ENCODE results near the gene MX2. TPM values are rescaled to one million over a fixed set of nuclear protein-coding genes. Genes with fewer than 3 reads are reported as not detected.

MX2 gene
- total and polyA plus RNA-seq, 10 of the 15 experiments (the other 5 are each of a cell fraction or from before 2014, with no cell fraction given), result 10.5 to 167 (median 46.1) TPM

DNA sequence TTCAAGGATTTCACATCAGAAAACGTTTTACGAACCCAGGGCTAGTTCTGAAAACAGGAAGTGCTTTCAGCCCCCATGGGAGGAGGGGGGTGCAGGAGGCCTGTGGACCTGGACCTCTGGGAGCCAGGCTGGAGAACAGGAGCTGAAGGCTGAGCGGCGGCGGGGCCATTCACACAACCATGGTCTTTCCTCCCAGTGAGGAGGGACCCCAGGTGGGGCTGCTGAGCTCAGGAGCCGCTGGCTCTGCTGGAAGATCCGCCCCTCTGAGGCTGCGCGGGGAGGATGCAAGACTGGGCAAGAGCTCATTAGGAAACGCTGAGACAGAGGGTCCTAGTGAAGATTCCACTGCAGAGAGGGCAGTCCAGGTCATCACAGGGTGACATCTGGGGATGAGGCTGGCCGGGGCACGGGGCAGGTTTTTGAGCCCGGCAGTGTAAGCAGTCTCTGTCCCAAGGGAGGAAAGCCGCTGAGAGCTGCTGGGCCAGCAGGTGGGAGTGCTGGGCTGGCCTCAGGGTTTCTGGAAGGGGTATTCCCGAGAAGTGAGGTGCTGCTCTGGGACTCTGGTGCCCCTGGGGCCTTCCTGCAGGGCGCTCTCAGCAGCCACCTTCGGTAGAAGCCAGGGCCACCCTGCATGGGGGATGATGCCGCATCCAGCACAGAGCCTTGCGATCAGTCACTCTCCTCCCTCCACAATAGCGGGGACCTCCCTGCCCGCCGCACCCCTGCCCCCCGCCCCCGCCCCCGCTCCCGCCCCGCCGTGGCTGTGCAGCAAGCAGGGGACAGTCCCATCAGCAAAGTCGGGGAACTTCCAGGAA is 7.5 kb downstream of the MX2 start (continued):
- TF ChIP-seq HSF1 (IDR thresholded peaks at IDR 0.05; ENCODE audit: low read depth, low read length), result no peak
- no peak for TF ChIP-seq KAT2A (conservative IDR thresholded peaks at IDR 0.05; ENCODE audit: control insufficient read depth, low read depth, low read length)
- TF ChIP-seq KLF5 (IDR thresholded peaks at IDR 0.05; ENCODE audit: partially characterized antibody), result no peak
- peak; percentile 20; the same call in 1 of the 2 replicates for TF ChIP-seq TAF1 (IDR thresholded peaks at IDR 0.05; ENCODE audit: borderline replicate concordance, low read depth, low read length)
- TF ChIP-seq PAX8 (IDR thresholded peaks at IDR 0.05), result no peak
- no peak for TF ChIP-seq HDAC2 (IDR thresholded peaks at IDR 0.05)
- TF ChIP-seq POLR2AphosphoS2 (IDR thresholded peaks at IDR 0.05; ENCODE audit: low read depth, low read length), result no peak; the same call in 1 of the 2 replicates
- TF ChIP-seq ZNF24 (IDR thresholded peaks at IDR 0.05), result no peak
- peak; percentile 48 for TF ChIP-seq EED (IDR thresholded peaks at IDR 0.05; ENCODE audit: low read depth)
- TF ChIP-seq PKNOX1 (IDR thresholded peaks at IDR 0.05), result peak; percentile 7; the same call in 1 of the 2 replicates
- TF ChIP-seq MEF2B (IDR thresholded peaks at IDR 0.05; ENCODE audit: partially characterized antibody, poor library complexity, severe bottlenecking), result peak; percentile 99
- TF ChIP-seq MAX (IDR thresholded peaks at IDR 0.05; ENCODE audit: low read depth, low read length), result no peak
- TF ChIP-seq NFIC (IDR thresholded peaks at IDR 0.05; ENCODE audit: low read depth, low read length), result no peak
- TF ChIP-seq SIX5 (IDR thresholded peaks at IDR 0.05; ENCODE audit: low read depth, low read length, severe bottlenecking), result no peak
- TF ChIP-seq, protein P1, sequence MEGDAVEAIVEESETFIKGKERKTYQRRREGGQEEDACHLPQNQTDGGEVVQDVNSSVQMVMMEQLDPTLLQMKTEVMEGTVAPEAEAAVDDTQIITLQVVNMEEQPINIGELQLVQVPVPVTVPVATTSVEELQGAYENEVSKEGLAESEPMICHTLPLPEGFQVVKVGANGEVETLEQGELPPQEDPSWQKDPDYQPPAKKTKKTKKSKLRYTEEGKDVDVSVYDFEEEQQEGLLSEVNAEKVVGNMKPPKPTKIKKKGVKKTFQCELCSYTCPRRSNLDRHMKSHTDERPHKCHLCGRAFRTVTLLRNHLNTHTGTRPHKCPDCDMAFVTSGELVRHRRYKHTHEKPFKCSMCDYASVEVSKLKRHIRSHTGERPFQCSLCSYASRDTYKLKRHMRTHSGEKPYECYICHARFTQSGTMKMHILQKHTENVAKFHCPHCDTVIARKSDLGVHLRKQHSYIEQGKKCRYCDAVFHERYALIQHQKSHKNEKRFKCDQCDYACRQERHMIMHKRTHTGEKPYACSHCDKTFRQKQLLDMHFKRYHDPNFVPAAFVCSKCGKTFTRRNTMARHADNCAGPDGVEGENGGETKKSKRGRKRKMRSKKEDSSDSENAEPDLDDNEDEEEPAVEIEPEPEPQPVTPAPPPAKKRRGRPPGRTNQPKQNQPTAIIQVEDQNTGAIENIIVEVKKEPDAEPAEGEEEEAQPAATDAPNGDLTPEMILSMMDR (IDR thresholded peaks at IDR 0.05 in 2 of 3, conservative IDR thresholded peaks at IDR 0.05 in 1 of 3; ENCODE audit: control insufficient read depth in 2 of 3, extremely low read depth in 1 of 3, insufficient read depth in 1 of 3, low read depth in 3 of 3, low read length in 3 of 3), result peak; percentile 24 to 60 (median 25); a peak in 4 of 6 replicates
- no peak for TF ChIP-seq CEBPZ (IDR thresholded peaks at IDR 0.05; ENCODE audit: low read depth, low read length)
- TF ChIP-seq CHD4 (IDR thresholded peaks at IDR 0.05), result no peak
- TF ChIP-seq RFX5 (IDR thresholded peaks at IDR 0.05; ENCODE audit: low read depth, low read length), result no peak
- TF ChIP-seq, protein P2, sequence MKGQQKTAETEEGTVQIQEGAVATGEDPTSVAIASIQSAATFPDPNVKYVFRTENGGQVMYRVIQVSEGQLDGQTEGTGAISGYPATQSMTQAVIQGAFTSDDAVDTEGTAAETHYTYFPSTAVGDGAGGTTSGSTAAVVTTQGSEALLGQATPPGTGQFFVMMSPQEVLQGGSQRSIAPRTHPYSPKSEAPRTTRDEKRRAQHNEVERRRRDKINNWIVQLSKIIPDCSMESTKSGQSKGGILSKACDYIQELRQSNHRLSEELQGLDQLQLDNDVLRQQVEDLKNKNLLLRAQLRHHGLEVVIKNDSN (IDR thresholded peaks at IDR 0.05; ENCODE audit: borderline replicate concordance, extremely low read length, insufficient read depth, low read depth, low read length), result no peak
- peak; percentile 41 for TF ChIP-seq RAD21 (IDR thresholded peaks at IDR 0.05; ENCODE audit: insufficient read depth, low read depth, low read length)

Data from GM12878 (cell line).